Caco-2 (cell line): ENCODE measurements around the gene TMEM14B. TPM values are rescaled to one million over a fixed set of nuclear protein-coding genes. Genes with fewer than 3 reads are reported as not detected.

ENCODE experiments used
- BruUV-seq: library from RNA; stranded (reverse); fragments of 400-500 nt; replicated peaks from 2 replicates; lab custom pipeline; 2021; lab: Mats Ljungman, UMichigan
- CTCF ChIA-PET: fragments of 300-600 bp; sonication (Branson Sonifier 250); formaldehyde crosslinking; loops from one replicate; lab custom pipeline; 2022; ENCODE audit warnings: antibody characterized with exemption; lab: Charles Lee
- POLR2A ChIA-PET: fragments of 300-600 bp; sonication (Branson Sonifier 250); formaldehyde crosslinking; loops from one replicate; lab custom pipeline; 2022; ENCODE audit warnings: antibody characterized with exemption; lab: Charles Lee
- DNase-seq, 2 experiments: peaks; one replicate each; pipeline versions ENCODE4 v3.0.0 to v3.0.0-alpha.2; 2020 to 2022
- H3K27me3 ChIP-seq: replicated peaks from 2 replicates; pipeline ENCODE4 v1.6.0; 2011; ENCODE audit warnings: low read length; ENCODE audit not compliant: control insufficient read depth, insufficient read depth
- H3K36me3 ChIP-seq: 2 replicates; pipeline ENCODE4 v1.5.1; 2011; ENCODE audit warnings: low read length; ENCODE audit not compliant: control insufficient read depth, insufficient read depth
- H3K4me1 ChIP-seq: fragments of 250-450 bp; sonication (Bioruptor Pico); 2 replicates; pipeline ENCODE4 v1.5.1; 2020; ENCODE audit warnings: mild to moderate bottlenecking
- H3K4me3 ChIP-seq: 2 replicates; pipeline ENCODE4 v1.5.1; 2011; ENCODE audit warnings: low read depth, mild to moderate bottlenecking, control low read depth, low read length
- H3K9me3 ChIP-seq: fragments of 250-450 bp; sonication (Bioruptor Pico); 2 replicates; pipeline ENCODE4 v1.5.1; 2020; ENCODE audit warnings: mild to moderate bottlenecking, moderate library complexity
- H3K27ac Mint-ChIP-seq: one replicate; pipeline ENCODE4 v1.8.0; 2022; ENCODE audit warnings: mixed read lengths; ENCODE audit not compliant: unreplicated experiment
- H3K27me3 Mint-ChIP-seq: one replicate; pipeline ENCODE4 v1.8.0; 2022; ENCODE audit warnings: mixed read lengths; ENCODE audit not compliant: insufficient read depth, unreplicated experiment
- H3K36me3 Mint-ChIP-seq: one replicate; pipeline ENCODE4 v1.8.0; 2022; ENCODE audit warnings: mild to moderate bottlenecking, mixed read lengths; ENCODE audit not compliant: insufficient read depth, unreplicated experiment
- H3K4me1 Mint-ChIP-seq: one replicate; pipeline ENCODE4 v1.8.0; 2022; ENCODE audit warnings: low read depth, mixed read lengths; ENCODE audit not compliant: unreplicated experiment
- H3K4me3 Mint-ChIP-seq: one replicate; pipeline ENCODE4 v1.8.0; 2022; ENCODE audit warnings: mild to moderate bottlenecking, moderate library complexity, mixed read lengths; ENCODE audit not compliant: unreplicated experiment
- H3K9me3 Mint-ChIP-seq: one replicate; pipeline ENCODE4 v1.8.0; 2022; ENCODE audit warnings: mixed read lengths; ENCODE audit not compliant: unreplicated experiment
- CTCF ChIP-seq, 2 experiments: fragments of 200-600 bp in 1 of 2; IDR thresholded peaks; 1 replicate in 1 of 2; 2 replicates in 1 of 2; pipeline versions ENCODE4 v1.5.1 to v1.8.0; 2011 to 2022; ENCODE audit warnings: antibody characterized with exemption in 1 of 2, control low read depth in 1 of 2, inconsistent platforms in 1 of 2, low read depth in 1 of 2, low read length in 1 of 2, mild to moderate bottlenecking in 1 of 2, moderate library complexity in 1 of 2; ENCODE audit not compliant: insufficient read depth in 1 of 2, severe bottlenecking in 1 of 2, unreplicated experiment in 1 of 2
- intact Hi-C: fragments of 100-400 bp; cut with micrococcal nuclease; formaldehyde crosslinking; loops from one replicate; pipeline ENCODE4 v1.10.0; 2022; ENCODE audit not compliant: unreplicated experiment
- total RNA-seq: library from RNA; stranded (reverse); gene quantifications from 2 replicates; pipeline ENCODE4 v1.2.3, GENCODE V29; 2022

The TMEM14B gene
- total RNA-seq, 1 experiment from 2014 or later: 105 TPM

- no peak for DNase-seq
- no peak for TF ChIP-seq CTCF (IDR thresholded peaks at IDR 0.05; ENCODE audit: insufficient read depth in 1 of 2, low read depth in 1 of 2, low read length in 1 of 2, severe bottlenecking in 1 of 2, unreplicated experiment in 1 of 2)
- no peaks in the 10 kb centered on the region for H3K4me1 Mint-ChIP-seq
- H3K27me3 Mint-ChIP-seq: no peaks in the 10 kb centered on the region
- intact Hi-C loops: no loop called here
- H3K4me3 ChIP-seq: no peak overlapping the region
- H3K36me3 ChIP-seq: no peaks in the 10 kb centered on the region
- no peaks in the 10 kb centered on the region for H3K9me3 Mint-ChIP-seq
- POLR2A ChIA-PET: no interaction called here
- no peak overlapping the region for H3K4me3 Mint-ChIP-seq
- no peaks in the 10 kb centered on the region for H3K27me3 ChIP-seq
- H3K27ac Mint-ChIP-seq: no peak overlapping the region
- no TSS peak for BruUV-seq
- no peaks in the 10 kb centered on the region for H3K36me3 Mint-ChIP-seq
- H3K9me3 ChIP-seq: no peaks in the 10 kb centered on the region
- CTCF ChIA-PET: no interaction called here
- H3K4me1 ChIP-seq: no peaks in the 10 kb centered on the region
Measured at GRCh38 chr6:10793035-10793434, 45.4 kb downstream of the TMEM14B start.

- H3K4me3 Mint-ChIP-seq: no peak overlapping the region
- Histone ChIP-seq H3K9me3 (no peaks in the 10 kb centered on the region), H3K4me1 (no peaks in the 10 kb centered on the region), H3K36me3 (no peaks in the 10 kb centered on the region), H3K4me3 (no peak overlapping the region), H3K27me3 (no peaks in the 10 kb centered on the region)
- H3K27me3 Mint-ChIP-seq: no peaks in the 10 kb centered on the region
- no peak overlapping the region for H3K27ac Mint-ChIP-seq
- no peaks in the 10 kb centered on the region for H3K36me3 Mint-ChIP-seq
- H3K4me1 Mint-ChIP-seq: no peaks in the 10 kb centered on the region
- intact Hi-C loops: no loop called here
- CTCF ChIA-PET: no interaction called here
- no TSS peak for BruUV-seq
- POLR2A ChIA-PET: no interaction called here
- DNase-seq: no peak
- no peak for TF ChIP-seq CTCF (IDR thresholded peaks at IDR 0.05; ENCODE audit: insufficient read depth in 1 of 2, low read depth in 1 of 2, low read length in 1 of 2, severe bottlenecking in 1 of 2, unreplicated experiment in 1 of 2)
- no peaks in the 10 kb centered on the region for H3K9me3 Mint-ChIP-seq
Measured at GRCh38 chr6:10793695-10794094, 46.1 kb downstream of the TMEM14B start.

GRCh38 chr6:10794239-10794638 lies 46.6 kb downstream of the TMEM14B start:
- Mint-ChIP-seq H3K4me3 (no peak overlapping the region), H3K9me3 (no peaks in the 10 kb centered on the region), H3K4me1 (no peaks in the 10 kb centered on the region), H3K27me3 (no peaks in the 10 kb centered on the region), H3K36me3 (no peaks in the 10 kb centered on the region), H3K27ac (no peak overlapping the region)
- BruUV-seq: no TSS peak
- Histone ChIP-seq H3K9me3 (no peaks in the 10 kb centered on the region), H3K27me3 (no peaks in the 10 kb centered on the region), H3K4me3 (no peak overlapping the region), H3K36me3 (no peaks in the 10 kb centered on the region), H3K4me1 (no peaks in the 10 kb centered on the region)
- no peak for DNase-seq
- TF ChIP-seq CTCF (IDR thresholded peaks at IDR 0.05; ENCODE audit: insufficient read depth in 1 of 2, low read depth in 1 of 2, low read length in 1 of 2, severe bottlenecking in 1 of 2, unreplicated experiment in 1 of 2): no peak
- intact Hi-C loops: no loop called here
- POLR2A ChIA-PET: interaction anchor here (0.5 kb wide), 1 partner anchor 156 kb away, joined by 7 read pairs; no protein-coding TSS in a partner anchor
- CTCF ChIA-PET: no interaction called here
